K562 (cell line): ENCODE results near the gene PSPH. TPM values are rescaled to one million over a fixed set of nuclear protein-coding genes. Genes with fewer than 3 reads are reported as not detected.

Experiments used
- CEBPZ ChIP-seq: fragments of 150-350 bp; IDR thresholded peaks from 2 replicates; pipeline ENCODE4 v1.6.1; 2014; ENCODE audit warnings: low read depth, mild to moderate bottlenecking, low read length, borderline replicate concordance
- E2F8 ChIP-seq: fragments of 450-650 bp; IDR thresholded peaks from 2 replicates; pipeline ENCODE4 v1.7.1; 2018; ENCODE audit warnings: mild to moderate bottlenecking, low read depth; ENCODE audit not compliant: partially characterized antibody
- EP400 ChIP-seq: fragments of 450-650 bp; IDR thresholded peaks from 2 replicates; pipeline ENCODE4 v1.6.1; 2017; ENCODE audit warnings: antibody characterized with exemption, mild to moderate bottlenecking, moderate library complexity
- GABPB1 ChIP-seq: sonication (generic); formaldehyde crosslinking; IDR thresholded peaks from 2 replicates; pipeline ENCODE4 v1.8.0; 2022; ENCODE audit warnings: mild to moderate bottlenecking, missing genetic modification reagents
- SETDB1 ChIP-seq: IDR thresholded peaks from one replicate; pipeline ENCODE4 v1.6.1; 2012; ENCODE audit warnings: low read length, control low read depth, inconsistent platforms
- ZKSCAN8 ChIP-seq: fragments of 200-800 bp; sonication (Bioruptor generic); IDR thresholded peaks from 2 replicates; pipeline ENCODE4 v1.6.1; 2016; ENCODE audit warnings: missing genetic modification characterization, missing compliant biosample characterization
- ZNF212 ChIP-seq: fragments of 450-650 bp; formaldehyde crosslinking; IDR thresholded peaks from 2 replicates; pipeline ENCODE4 v1.4.0; 2020; ENCODE audit warnings: mild to moderate bottlenecking
- ZNF280B ChIP-seq: fragments of 250-450 bp; sonication (Bioruptor Pico); IDR thresholded peaks from 2 replicates; pipeline ENCODE4 v1.5.1; 2021; ENCODE audit warnings: mild to moderate bottlenecking
- ZNF436 ChIP-seq: fragments of 250-450, 450-650 bp; sonication (Bioruptor Pico); formaldehyde crosslinking; IDR thresholded peaks from 2 replicates; pipeline ENCODE4 v1.7.0; 2020; ENCODE audit warnings: mild to moderate bottlenecking
- polyA plus RNA-seq, 8 experiments: library from polyadenylated mRNA; depleted of rRNA in 4 of 8; stranded (reverse) in 5 of 8; unstranded in 3 of 8; fragments of >200 nt; fragmentation: Nextera tagmentation in 2 of 8; fragmentation: Illumina TruSeq in 1 of 8; extraction: Ambion mirVana in 2 of 8; extraction: Trizol in 1 of 8; gene quantifications; 2 replicates each; pipeline versions ENCODE4 v1.2.1 to v1.2.3, GENCODE V29; 2011 to 2014; ENCODE audit warnings: inconsistent platforms in 1 of 8, missing spikeins in 1 of 8
- total RNA-seq, 7 experiments: library from RNA; depleted of rRNA in 6 of 7; stranded (reverse); fragments of >200 nt in 6 of 7; fragmentation: Illumina TruSeq in 2 of 7; extraction: Trizol in 2 of 7; gene quantifications; 2 replicates each; pipeline versions ENCODE4 v1.2.1 to v1.2.3, GENCODE V29; 2011 to 2021; ENCODE audit warnings: low replicate concordance in 1 of 7
- TF ChIP-seq, protein P1 (sequence below): fragments of 250-450 bp; sonication (Bioruptor Pico); IDR thresholded peaks from 2 replicates; pipeline ENCODE4 v1.8.0; 2022; ENCODE audit warnings: inconsistent platforms

PSPH gene
- total and polyA plus RNA-seq, 9 of the 15 experiments (the other 6 are each of a cell fraction or from before 2014, with no cell fraction given): 6.3 to 46.8 (median 20.2) TPM

GRCh38 chr7:56063882-56064625 lies 12.8 kb upstream of the PSPH start, which contains the start of gene SUMF2 (continued):
- no peak for TF ChIP-seq E2F8
- TF ChIP-seq ZKSCAN8 (CRISPR knock-in tag): no peak
- peak; percentile 89 for TF ChIP-seq EP400
- TF ChIP-seq SETDB1: no peak
- no peak for TF ChIP-seq CEBPZ
- peak; percentile 70; the same call in 1 of the 2 replicates for TF ChIP-seq ZNF436 (CRISPR knock-in tag)
- no peak for TF ChIP-seq GABPB1 (CRISPR knock-in tag)
- TF ChIP-seq, protein P1, sequence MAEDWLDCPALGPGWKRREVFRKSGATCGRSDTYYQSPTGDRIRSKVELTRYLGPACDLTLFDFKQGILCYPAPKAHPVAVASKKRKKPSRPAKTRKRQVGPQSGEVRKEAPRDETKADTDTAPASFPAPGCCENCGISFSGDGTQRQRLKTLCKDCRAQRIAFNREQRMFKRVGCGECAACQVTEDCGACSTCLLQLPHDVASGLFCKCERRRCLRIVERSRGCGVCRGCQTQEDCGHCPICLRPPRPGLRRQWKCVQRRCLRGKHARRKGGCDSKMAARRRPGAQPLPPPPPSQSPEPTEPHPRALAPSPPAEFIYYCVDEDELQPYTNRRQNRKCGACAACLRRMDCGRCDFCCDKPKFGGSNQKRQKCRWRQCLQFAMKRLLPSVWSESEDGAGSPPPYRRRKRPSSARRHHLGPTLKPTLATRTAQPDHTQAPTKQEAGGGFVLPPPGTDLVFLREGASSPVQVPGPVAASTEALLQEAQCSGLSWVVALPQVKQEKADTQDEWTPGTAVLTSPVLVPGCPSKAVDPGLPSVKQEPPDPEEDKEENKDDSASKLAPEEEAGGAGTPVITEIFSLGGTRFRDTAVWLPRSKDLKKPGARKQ (CRISPR knock-in tag): no peak
- TF ChIP-seq ZNF212 (CRISPR knock-in tag): peak; percentile 81; the same call in 1 of the 2 replicates
- TF ChIP-seq ZNF280B (CRISPR knock-in tag): peak; percentile 57; the same call in 1 of the 2 replicates
